HepG2 (cell line): ENCODE data around the gene ZSCAN32. TPM values are rescaled to one million over a fixed set of nuclear protein-coding genes. Genes with fewer than 3 reads are reported as not detected.

Source experiments
- CCDC6 ChIP-seq: sonication (generic); formaldehyde crosslinking; IDR thresholded peaks from 2 replicates; pipeline ENCODE4 v1.8.1; 2022; ENCODE audit warnings: mild to moderate bottlenecking, missing genetic modification reagents, moderate library complexity
- MTF1 ChIP-seq: sonication (generic); formaldehyde crosslinking; IDR thresholded peaks from 2 replicates; pipeline ENCODE4 v1.5.0; 2020; ENCODE audit warnings: missing genetic modification reagents
- RXRA ChIP-seq: sonication (generic); formaldehyde crosslinking; IDR thresholded peaks from 2 replicates; pipeline ENCODE4 v1.5.1; 2020; ENCODE audit warnings: missing genetic modification reagents
- SATB2 ChIP-seq: sonication (generic); formaldehyde crosslinking; IDR thresholded peaks from 2 replicates; pipeline ENCODE4 v1.5.0; 2020; ENCODE audit warnings: missing genetic modification reagents
- SMARCC2 ChIP-seq: fragments of 450-650 bp; IDR thresholded peaks from 2 replicates; pipeline ENCODE4 v1.6.1; 2017; ENCODE audit warnings: antibody characterized with exemption, mild to moderate bottlenecking
- SOX6 ChIP-seq, 2 experiments: fragments of 450-650 bp in 1 of 2; sonication (generic) in 1 of 2; formaldehyde crosslinking in 1 of 2; IDR thresholded peaks; 2 replicates each; pipeline versions ENCODE4 v1.4.0 to v1.6.1; 2017 to 2020; ENCODE audit warnings: antibody characterized with exemption in 1 of 2, mild to moderate bottlenecking in 1 of 2, missing genetic modification reagents in 1 of 2
- TMF1 ChIP-seq: sonication (generic); formaldehyde crosslinking; IDR thresholded peaks from 2 replicates; pipeline ENCODE4 v1.8.1; 2022; ENCODE audit warnings: low read depth, missing genetic modification reagents
- ZNF562 ChIP-seq: sonication (generic); formaldehyde crosslinking; IDR thresholded peaks from 2 replicates; pipeline ENCODE4 v1.8.0; 2022; ENCODE audit warnings: missing genetic modification reagents, borderline replicate concordance
- ZNF605 ChIP-seq: sonication (generic); formaldehyde crosslinking; IDR thresholded peaks from 2 replicates; pipeline ENCODE4 v1.8.0; 2022; ENCODE audit warnings: mild to moderate bottlenecking, missing genetic modification reagents
- polyA plus RNA-seq, 8 experiments: library from polyadenylated mRNA; depleted of rRNA in 3 of 8; stranded (reverse) in 7 of 8; unstranded in 1 of 8; fragments of >200 nt; fragmentation: Illumina TruSeq in 4 of 8; extraction: Trizol in 4 of 8; gene quantifications; 2 replicates each; pipeline versions ENCODE4 v1.2.1 to v1.2.3, GENCODE V29; 2011 to 2016; ENCODE audit warnings: low read depth in 4 of 8, missing spikeins in 1 of 8, mixed read lengths in 1 of 8; ENCODE audit not compliant: insufficient read depth in 1 of 8
- total RNA-seq, 5 experiments: library from RNA; depleted of rRNA; stranded (reverse); fragments of >200 nt; fragmentation: Illumina TruSeq; extraction: Trizol; gene quantifications; 2 replicates each; pipeline ENCODE4 v1.2.3, GENCODE V29; 2016; ENCODE audit warnings: low read depth in 1 of 5
- TF ChIP-seq, protein P1 (sequence below): IDR thresholded peaks from 2 replicates; pipeline ENCODE4 v1.6.1; 2012; ENCODE audit warnings: low read depth, low read length, improper control_type of control experiment
- TF ChIP-seq, protein P2 (sequence below): sonication (generic); formaldehyde crosslinking; IDR thresholded peaks from 2 replicates; pipeline ENCODE4 v1.5.0; 2020; ENCODE audit warnings: missing genetic modification reagents
- TF ChIP-seq, protein P3 (sequence below), 2 experiments: fragments of 450-650 bp in 1 of 2; sonication (generic) in 1 of 2; formaldehyde crosslinking; IDR thresholded peaks; 2 replicates each; pipeline versions ENCODE4 v1.5.0 to v1.8.0; 2020 to 2022; ENCODE audit warnings: mild to moderate bottlenecking in 1 of 2, missing genetic modification reagents in 1 of 2
- TF ChIP-seq, protein P4 (sequence below): sonication (generic); formaldehyde crosslinking; IDR thresholded peaks from 2 replicates; pipeline ENCODE4 v1.5.1; 2020; ENCODE audit warnings: mild to moderate bottlenecking, moderate library complexity, missing genetic modification reagents
- TF ChIP-seq, protein P5 (sequence below): sonication (generic); formaldehyde crosslinking; IDR thresholded peaks from 2 replicates; pipeline ENCODE4 v1.4.0; 2020; ENCODE audit warnings: missing genetic modification reagents, low read depth, mild to moderate bottlenecking, borderline replicate concordance
- TF ChIP-seq, protein P6 (sequence below): IDR thresholded peaks from 2 replicates; pipeline ENCODE4 v1.6.1; 2012; ENCODE audit warnings: low read length, improper control_type of control experiment
- TF ChIP-seq, protein P7 (sequence below): sonication (generic); formaldehyde crosslinking; conservative IDR thresholded peaks from 2 replicates; pipeline ENCODE4 v1.4.0; 2020; ENCODE audit warnings: missing genetic modification reagents

The ZSCAN32 gene
- total and polyA plus RNA-seq, 2 of the 13 experiments (the other 11 are each of a cell fraction or from before 2014, with no cell fraction given) = 10.7 to 12.8 TPM

DNA sequence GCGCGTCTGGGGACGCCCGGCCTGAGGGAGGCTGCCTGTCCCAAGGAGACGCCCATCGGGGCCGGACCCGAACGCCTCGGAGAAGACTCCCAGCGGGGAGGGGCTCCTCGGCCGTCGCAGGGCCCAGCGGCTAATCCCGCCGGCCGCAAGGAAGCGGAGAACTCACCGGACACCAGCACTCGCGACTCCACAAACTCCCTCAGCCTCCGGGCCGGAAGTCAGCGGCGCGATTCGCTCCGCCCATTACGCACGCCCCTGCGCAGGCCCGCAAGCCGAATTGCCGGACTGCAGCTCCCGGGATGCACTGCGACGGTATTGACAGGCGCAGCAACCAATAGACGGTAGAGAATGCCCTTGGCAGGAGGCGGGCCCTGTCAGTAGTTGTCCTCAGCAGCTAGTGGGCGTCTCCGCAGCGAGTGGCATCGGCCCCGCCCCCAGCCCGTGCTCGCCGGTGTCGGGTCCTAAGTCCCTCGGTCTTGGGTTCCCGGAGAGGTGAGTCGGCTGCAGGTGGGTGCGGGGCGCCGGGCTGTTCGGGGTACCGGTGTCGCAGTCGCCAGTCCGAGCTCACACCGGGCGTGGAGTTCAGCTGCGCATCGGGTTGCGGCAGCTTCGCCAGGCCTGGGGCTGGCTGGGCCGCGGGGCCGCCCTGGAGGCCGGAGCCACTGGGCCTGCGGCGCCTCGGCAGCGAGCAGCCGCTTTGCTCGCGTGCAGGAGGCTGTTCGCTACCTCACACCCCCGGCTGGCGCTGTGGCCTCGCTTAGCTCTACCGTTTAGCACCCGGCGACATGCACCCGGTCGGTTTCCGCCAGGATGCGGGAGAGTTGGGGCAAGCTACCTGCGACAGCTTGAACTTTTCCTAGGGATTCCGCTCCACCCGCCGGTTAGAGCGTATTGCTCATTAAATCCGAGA lies at the start of gene ZSCAN32, which contains the start of gene ZNF174 (continued):
- TF ChIP-seq, protein P1, sequence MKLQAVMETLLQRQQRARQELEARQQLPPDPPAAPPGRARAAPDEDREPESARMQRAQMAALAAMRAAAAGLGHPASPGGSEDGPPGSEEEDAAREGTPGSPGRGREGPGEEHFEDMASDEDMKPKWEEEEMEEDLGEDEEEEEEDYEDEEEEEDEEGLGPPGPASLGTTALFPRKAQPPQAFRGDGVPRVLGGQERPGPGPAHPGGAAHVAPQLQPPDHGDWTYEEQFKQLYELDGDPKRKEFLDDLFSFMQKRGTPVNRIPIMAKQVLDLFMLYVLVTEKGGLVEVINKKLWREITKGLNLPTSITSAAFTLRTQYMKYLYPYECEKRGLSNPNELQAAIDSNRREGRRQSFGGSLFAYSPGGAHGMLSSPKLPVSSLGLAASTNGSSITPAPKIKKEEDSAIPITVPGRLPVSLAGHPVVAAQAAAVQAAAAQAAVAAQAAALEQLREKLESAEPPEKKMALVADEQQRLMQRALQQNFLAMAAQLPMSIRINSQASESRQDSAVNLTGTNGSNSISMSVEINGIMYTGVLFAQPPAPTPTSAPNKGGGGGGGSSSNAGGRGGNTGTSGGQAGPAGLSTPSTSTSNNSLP = no peak
- TF ChIP-seq, protein P2, sequence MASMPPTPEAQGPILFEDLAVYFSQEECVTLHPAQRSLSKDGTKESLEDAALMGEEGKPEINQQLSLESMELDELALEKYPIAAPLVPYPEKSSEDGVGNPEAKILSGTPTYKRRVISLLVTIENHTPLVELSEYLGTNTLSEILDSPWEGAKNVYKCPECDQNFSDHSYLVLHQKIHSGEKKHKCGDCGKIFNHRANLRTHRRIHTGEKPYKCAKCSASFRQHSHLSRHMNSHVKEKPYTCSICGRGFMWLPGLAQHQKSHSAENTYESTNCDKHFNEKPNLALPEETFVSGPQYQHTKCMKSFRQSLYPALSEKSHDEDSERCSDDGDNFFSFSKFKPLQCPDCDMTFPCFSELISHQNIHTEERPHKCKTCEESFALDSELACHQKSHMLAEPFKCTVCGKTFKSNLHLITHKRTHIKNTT (CRISPR knock-in tag) = no peak
- TF ChIP-seq SMARCC2 = no peak
- TF ChIP-seq MTF1 (CRISPR knock-in tag) = no peak
- TF ChIP-seq, protein P3, sequence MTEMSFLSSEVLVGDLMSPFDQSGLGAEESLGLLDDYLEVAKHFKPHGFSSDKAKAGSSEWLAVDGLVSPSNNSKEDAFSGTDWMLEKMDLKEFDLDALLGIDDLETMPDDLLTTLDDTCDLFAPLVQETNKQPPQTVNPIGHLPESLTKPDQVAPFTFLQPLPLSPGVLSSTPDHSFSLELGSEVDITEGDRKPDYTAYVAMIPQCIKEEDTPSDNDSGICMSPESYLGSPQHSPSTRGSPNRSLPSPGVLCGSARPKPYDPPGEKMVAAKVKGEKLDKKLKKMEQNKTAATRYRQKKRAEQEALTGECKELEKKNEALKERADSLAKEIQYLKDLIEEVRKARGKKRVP (CRISPR knock-in tag; IDR thresholded peaks at IDR 0.05) = peak in 1 of 2 experiments; percentile 71; a peak in 2 of 4 replicates
- peak; percentile 63; the same call in 1 of the 2 replicates for TF ChIP-seq SATB2
- TF ChIP-seq, protein P4, sequence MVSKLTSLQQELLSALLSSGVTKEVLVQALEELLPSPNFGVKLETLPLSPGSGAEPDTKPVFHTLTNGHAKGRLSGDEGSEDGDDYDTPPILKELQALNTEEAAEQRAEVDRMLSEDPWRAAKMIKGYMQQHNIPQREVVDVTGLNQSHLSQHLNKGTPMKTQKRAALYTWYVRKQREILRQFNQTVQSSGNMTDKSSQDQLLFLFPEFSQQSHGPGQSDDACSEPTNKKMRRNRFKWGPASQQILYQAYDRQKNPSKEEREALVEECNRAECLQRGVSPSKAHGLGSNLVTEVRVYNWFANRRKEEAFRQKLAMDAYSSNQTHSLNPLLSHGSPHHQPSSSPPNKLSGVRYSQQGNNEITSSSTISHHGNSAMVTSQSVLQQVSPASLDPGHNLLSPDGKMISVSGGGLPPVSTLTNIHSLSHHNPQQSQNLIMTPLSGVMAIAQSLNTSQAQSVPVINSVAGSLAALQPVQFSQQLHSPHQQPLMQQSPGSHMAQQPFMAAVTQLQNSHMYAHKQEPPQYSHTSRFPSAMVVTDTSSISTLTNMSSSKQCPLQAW (CRISPR knock-in tag) = no peak; the same call in 1 of the 2 replicates
- TF ChIP-seq, protein P5, sequence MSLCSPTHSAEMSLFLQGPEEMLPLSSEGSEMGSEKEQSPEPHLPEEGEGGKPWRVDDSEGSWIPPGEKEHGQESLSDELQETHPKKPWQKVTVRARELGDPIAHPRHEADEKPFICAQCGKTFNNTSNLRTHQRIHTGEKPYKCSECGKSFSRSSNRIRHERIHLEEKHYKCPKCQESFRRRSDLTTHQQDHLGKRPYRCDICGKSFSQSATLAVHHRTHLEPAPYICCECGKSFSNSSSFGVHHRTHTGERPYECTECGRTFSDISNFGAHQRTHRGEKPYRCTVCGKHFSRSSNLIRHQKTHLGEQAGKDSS (CRISPR knock-in tag) = peak; percentile 24; the same call in 1 of the 2 replicates
- TF ChIP-seq ZNF562 (CRISPR knock-in tag) = peak; percentile 46; the same call in 1 of the 2 replicates
- TF ChIP-seq, protein P6, sequence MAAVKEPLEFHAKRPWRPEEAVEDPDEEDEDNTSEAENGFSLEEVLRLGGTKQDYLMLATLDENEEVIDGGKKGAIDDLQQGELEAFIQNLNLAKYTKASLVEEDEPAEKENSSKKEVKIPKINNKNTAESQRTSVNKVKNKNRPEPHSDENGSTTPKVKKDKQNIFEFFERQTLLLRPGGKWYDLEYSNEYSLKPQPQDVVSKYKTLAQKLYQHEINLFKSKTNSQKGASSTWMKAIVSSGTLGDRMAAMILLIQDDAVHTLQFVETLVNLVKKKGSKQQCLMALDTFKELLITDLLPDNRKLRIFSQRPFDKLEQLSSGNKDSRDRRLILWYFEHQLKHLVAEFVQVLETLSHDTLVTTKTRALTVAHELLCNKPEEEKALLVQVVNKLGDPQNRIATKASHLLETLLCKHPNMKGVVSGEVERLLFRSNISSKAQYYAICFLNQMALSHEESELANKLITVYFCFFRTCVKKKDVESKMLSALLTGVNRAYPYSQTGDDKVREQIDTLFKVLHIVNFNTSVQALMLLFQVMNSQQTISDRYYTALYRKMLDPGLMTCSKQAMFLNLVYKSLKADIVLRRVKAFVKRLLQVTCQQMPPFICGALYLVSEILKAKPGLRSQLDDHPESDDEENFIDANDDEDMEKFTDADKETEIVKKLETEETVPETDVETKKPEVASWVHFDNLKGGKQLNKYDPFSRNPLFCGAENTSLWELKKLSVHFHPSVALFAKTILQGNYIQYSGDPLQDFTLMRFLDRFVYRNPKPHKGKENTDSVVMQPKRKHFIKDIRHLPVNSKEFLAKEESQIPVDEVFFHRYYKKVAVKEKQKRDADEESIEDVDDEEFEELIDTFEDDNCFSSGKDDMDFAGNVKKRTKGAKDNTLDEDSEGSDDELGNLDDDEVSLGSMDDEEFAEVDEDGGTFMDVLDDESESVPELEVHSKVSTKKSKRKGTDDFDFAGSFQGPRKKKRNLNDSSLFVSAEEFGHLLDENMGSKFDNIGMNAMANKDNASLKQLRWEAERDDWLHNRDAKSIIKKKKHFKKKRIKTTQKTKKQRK = no peak
- TF ChIP-seq TMF1 = peak; percentile 53; the same call in 1 of the 2 replicates
- TF ChIP-seq ZNF605 (CRISPR knock-in tag) = peak; percentile 52
- 0 out of 2 replicates have a peak, but pooled peaks have one; percentile 42 for TF ChIP-seq CCDC6 (CRISPR knock-in tag)
- TF ChIP-seq, protein P7, sequence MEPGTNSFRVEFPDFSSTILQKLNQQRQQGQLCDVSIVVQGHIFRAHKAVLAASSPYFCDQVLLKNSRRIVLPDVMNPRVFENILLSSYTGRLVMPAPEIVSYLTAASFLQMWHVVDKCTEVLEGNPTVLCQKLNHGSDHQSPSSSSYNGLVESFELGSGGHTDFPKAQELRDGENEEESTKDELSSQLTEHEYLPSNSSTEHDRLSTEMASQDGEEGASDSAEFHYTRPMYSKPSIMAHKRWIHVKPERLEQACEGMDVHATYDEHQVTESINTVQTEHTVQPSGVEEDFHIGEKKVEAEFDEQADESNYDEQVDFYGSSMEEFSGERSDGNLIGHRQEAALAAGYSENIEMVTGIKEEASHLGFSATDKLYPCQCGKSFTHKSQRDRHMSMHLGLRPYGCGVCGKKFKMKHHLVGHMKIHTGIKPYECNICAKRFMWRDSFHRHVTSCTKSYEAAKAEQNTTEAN (CRISPR knock-in tag) = no peak; the same call in 1 of the 2 replicates
- TF ChIP-seq SOX6 (IDR thresholded peaks at IDR 0.05) = no peak
- peak; percentile 65 for TF ChIP-seq SOX6 (CRISPR knock-in tag; IDR thresholded peaks at IDR 0.05)
- peak; percentile 80 for TF ChIP-seq RXRA (CRISPR knock-in tag)
